ENCODE measurements around the gene SLC6A18. TPM values are rescaled to one million over a fixed set of nuclear protein-coding genes. Genes with fewer than 3 reads are reported as not detected.

The SLC6A18 gene
- total RNA-seq, 2 donors from 2014 or later = not detected

DNA sequence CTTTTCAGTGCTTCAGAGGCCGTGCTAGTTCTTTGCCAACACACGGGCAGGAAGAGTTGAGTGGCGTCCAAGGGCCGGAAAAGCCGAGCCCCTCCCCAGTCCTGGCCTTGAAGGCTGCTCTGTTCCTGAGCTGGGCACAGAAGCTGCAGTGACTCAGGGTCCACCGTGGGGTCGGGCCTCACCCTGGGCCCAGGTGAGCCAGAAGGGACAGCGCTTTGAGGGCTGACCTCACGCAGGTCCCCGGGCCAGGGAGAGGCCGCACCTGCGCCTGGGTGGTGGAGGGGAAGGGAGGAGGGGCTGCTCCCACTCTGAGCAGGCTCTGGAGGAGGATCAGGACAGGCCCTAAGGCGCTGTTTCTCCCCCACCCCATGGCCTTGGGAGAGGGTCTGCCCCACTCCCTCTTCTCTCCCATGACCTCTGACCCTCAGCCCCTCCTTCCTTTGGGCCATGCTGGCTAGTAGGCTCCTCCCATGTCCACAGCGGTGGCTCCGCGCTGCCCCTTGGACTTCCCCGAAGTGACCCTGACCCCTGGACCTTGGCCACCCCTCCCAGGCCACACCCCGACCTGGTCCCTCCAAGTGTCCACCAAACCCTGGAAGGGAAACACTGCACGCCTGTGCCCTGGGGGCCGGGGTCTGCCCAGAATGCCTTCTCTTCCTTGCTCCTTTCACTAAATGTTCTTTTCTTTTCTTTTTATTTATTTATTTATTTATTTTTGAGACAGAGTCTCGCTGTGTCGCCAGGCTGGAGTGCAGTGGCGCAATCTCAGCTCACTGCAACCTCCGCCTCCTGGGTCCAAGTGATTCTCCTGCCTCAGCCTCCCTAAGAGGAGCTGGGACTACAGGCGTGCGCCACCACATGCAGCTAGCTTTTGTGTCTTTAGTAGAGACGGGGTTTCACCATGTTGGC, 43.5 kb upstream of the SLC6A18 start:
- TF ChIP-seq, protein P1, sequence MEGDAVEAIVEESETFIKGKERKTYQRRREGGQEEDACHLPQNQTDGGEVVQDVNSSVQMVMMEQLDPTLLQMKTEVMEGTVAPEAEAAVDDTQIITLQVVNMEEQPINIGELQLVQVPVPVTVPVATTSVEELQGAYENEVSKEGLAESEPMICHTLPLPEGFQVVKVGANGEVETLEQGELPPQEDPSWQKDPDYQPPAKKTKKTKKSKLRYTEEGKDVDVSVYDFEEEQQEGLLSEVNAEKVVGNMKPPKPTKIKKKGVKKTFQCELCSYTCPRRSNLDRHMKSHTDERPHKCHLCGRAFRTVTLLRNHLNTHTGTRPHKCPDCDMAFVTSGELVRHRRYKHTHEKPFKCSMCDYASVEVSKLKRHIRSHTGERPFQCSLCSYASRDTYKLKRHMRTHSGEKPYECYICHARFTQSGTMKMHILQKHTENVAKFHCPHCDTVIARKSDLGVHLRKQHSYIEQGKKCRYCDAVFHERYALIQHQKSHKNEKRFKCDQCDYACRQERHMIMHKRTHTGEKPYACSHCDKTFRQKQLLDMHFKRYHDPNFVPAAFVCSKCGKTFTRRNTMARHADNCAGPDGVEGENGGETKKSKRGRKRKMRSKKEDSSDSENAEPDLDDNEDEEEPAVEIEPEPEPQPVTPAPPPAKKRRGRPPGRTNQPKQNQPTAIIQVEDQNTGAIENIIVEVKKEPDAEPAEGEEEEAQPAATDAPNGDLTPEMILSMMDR (IDR thresholded peaks at IDR 0.05) = no peak
- TF ChIP-seq POLR2AphosphoS5 (IDR thresholded peaks at IDR 0.05) = no peak
- no peak for TF ChIP-seq POLR2A (IDR thresholded peaks at IDR 0.05)
- no peaks in the 10 kb centered on the region for H3K36me3 ChIP-seq
- no peaks in the 10 kb centered on the region for H3K4me1 ChIP-seq (replicated peaks)
- WGBS = 73% methylated on average over 21 of the region's 27 CpGs
- H3K4me3 ChIP-seq = no peak overlapping the region
- H3K27ac ChIP-seq = no peak overlapping the region
- peaks cover 3% of the 10 kb centered on the region for H3K27me3 ChIP-seq (replicated peaks; ENCODE audit: insufficient read depth)
- intact Hi-C loops (cut with DNase I) = no loop called here
- H3K9me3 ChIP-seq = no peaks in the 10 kb centered on the region
- DNase-seq (ENCODE audit: low spot score) = no peak

DNA sequence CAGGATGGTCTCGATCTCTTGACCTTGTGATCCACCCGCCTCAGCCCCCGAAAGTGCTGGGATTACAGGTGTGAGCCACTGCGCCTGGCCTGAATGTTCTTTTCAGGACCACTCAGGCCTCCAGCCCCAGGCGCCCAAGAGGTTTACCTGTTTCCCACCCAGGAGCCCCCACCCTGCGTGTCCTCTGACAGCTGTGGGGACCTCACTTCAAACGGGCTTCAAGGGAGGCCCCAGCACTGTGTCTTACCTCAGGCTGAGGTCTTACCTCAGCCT, 42.9 kb upstream of the SLC6A18 start:
- TF ChIP-seq, protein P1 (IDR thresholded peaks at IDR 0.05) = no peak
- no peak for TF ChIP-seq POLR2AphosphoS5 (IDR thresholded peaks at IDR 0.05)
- no peak for TF ChIP-seq POLR2A (IDR thresholded peaks at IDR 0.05)
- Histone ChIP-seq H3K27ac (no peak overlapping the region), H3K9me3 (no peaks in the 10 kb centered on the region), H3K36me3 (no peaks in the 10 kb centered on the region), H3K4me3 (no peak overlapping the region), H3K4me1 (replicated peaks) (no peaks in the 10 kb centered on the region), H3K27me3 (replicated peaks; ENCODE audit: insufficient read depth) (peaks cover 3% of the 10 kb centered on the region)
- DNase-seq (ENCODE audit: low spot score) = no peak
- 76% methylated on average over 7 of the region's 7 CpGs for whole genome bisulfite sequencing
- intact Hi-C loops (cut with DNase I) = no loop called here

DNA sequence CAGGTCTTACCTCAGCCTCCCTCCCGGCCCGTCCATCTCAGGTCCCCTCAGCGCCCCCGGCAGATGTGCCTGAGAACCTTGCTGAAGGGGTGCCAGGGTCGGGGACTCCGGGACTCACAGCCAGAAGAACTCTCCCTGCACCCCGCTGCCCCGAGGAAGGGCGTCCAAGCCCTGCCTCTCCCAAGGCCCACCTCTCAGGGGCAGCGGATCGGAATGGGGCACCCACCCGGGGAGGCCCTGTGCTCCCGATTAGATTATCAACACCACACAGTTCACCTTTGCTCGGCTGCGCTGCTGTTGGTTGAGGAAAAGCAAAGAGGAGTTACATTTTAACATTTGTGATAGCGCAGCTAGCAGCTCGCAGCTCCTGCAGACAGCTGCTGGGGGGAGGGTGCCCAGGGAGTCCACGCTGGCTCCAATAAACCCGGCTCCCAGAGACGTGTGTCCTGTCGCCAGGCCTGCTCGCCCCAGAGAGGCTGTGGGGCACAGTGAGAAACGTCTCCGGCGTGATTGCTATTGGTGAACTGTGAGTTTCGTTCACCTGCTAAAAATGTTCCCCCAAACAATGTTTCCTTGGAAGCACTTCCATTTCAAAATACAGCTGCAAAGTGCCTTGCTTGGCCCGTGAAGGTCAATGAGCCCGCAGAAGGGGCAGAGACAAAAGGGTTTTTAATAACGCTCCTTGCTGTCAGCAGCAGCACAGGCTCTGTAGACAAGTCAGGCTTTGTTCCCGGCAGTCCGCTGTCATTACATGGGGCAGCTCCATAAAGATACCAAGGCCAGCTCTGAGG, 42.4 kb upstream of the SLC6A18 start:
- H3K36me3 ChIP-seq = no peaks in the 10 kb centered on the region
- no peak for TF ChIP-seq POLR2AphosphoS5 (IDR thresholded peaks at IDR 0.05)
- no peak for TF ChIP-seq POLR2A (IDR thresholded peaks at IDR 0.05)
- TF ChIP-seq, protein P1 (IDR thresholded peaks at IDR 0.05) = no peak
- no peaks in the 10 kb centered on the region for H3K9me3 ChIP-seq
- no peak for DNase-seq (ENCODE audit: low spot score)
- H3K27me3 ChIP-seq (replicated peaks; ENCODE audit: insufficient read depth) = peaks cover 3% of the 10 kb centered on the region
- intact Hi-C loops (cut with DNase I) = no loop called here
- H3K4me3 ChIP-seq = no peak overlapping the region
- no peak overlapping the region for H3K27ac ChIP-seq
- WGBS = 73% methylated on average over 31 of the region's 31 CpGs
- no peaks in the 10 kb centered on the region for H3K4me1 ChIP-seq (replicated peaks)

DNA sequence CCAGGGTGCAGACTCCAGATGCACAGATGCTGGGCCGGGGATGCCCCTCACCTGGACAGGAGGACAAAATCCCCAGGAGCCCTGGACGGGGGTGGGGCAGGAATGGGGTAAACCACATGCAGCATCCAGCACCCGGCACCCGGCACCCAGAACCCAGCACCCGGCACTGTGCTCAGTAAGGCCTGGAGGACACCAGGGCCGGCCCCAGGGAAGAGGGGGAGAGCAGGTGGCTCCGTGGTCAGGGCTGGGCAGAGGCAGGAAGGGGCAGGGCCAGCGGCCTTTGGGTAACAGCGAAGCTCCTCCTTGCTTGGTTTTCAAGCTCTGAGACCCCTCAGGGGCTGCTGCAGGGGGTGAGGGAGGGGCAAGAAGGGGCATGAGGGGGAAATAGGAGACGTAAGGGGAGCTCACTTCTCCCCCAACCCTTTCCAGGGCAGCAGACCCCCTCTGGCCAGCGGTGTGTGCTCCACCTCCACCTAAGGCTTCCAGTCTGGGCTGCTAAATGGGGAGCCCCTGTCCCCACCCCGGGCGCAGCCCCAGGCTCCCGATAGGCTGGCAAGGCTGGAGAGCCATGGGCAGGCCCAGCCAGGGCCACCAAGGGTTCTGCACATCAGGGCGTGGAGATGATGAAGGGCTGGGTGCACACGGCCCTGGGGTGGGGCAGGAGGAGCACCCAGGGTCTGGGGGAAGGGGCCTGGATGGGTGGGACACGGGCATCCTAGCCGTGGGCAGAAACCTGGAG, 41.6 kb upstream of the SLC6A18 start:
- no peaks in the 10 kb centered on the region for H3K36me3 ChIP-seq
- H3K27ac ChIP-seq = no peak overlapping the region
- intact Hi-C loops (cut with DNase I) = no loop called here
- no peaks in the 10 kb centered on the region for H3K9me3 ChIP-seq
- no peaks in the 10 kb centered on the region for H3K4me1 ChIP-seq (replicated peaks)
- peaks cover 3% of the 10 kb centered on the region for H3K27me3 ChIP-seq (replicated peaks; ENCODE audit: insufficient read depth)
- DNase-seq (ENCODE audit: low spot score) = no peak
- no peak overlapping the region for H3K4me3 ChIP-seq
- TF ChIP-seq, protein P1 (IDR thresholded peaks at IDR 0.05) = no peak
- TF ChIP-seq POLR2AphosphoS5 (IDR thresholded peaks at IDR 0.05) (no peak), POLR2A (IDR thresholded peaks at IDR 0.05) (no peak)
- WGBS = 71% methylated on average over 13 of the region's 18 CpGs

Data from prostate gland (tissue), 2 donors.